ENCODE results near the gene RFFL.
"Not testable (repeated sequence)": the region's sequence is repeated elsewhere in the genome, so short reads cannot be mapped to it uniquely, and the experiment has no call there.

The RFFL gene, protein sequence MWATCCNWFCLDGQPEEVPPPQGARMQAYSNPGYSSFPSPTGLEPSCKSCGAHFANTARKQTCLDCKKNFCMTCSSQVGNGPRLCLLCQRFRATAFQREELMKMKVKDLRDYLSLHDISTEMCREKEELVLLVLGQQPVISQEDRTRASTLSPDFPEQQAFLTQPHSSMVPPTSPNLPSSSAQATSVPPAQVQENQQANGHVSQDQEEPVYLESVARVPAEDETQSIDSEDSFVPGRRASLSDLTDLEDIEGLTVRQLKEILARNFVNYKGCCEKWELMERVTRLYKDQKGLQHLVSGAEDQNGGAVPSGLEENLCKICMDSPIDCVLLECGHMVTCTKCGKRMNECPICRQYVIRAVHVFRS

DNA sequence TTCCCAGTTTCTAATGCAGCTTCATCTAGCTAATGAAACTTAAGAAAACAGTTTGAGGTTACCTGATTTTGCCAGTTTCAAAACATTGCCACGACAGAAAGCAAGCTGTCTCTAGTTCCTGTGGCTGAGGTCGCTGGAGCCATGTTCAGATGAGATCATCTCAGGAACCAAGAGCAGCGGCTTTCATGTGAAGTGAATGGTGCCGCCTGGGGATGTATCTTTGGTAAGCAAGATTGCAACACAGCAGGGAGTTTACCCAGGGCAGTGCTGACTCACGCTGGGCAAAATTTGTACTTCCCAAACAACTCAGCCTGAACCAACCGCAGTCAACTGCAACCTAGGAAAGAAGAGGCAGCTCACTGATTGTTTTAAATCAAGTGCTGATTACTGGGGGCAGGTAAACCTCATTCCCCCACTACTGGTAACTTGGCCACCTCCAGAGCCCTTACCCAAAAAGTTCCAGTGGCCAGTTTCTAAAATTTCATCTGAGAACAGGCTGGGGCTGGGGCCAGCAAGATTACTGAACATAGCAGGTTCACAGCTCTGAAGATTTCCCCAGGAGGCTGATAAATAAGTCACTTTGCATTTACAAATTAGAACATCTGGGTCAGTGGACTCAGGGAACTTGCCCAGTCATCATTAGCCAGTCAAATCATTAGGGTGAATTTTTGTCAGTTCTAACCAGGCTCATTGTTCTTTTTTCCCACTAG, at the start of gene RFFL:
TSS of gene RFFL (minus strand) at position 194 of the 710 bp plus-strand sequence. CDS start 37,154 bp downstream, outside the sequence.
- Mint-ChIP-seq H3K9me3 (no peaks in the 10 kb centered on the region), H3K4me3 (peak within 1 kb of the TSS; percentile 55), H3K36me3 (peaks cover 14% of the 10 kb centered on the region), H3K4me1 (peaks cover 69% of the 10 kb centered on the region), H3K27ac (peak within 1 kb of the TSS; percentile 88), H3K27me3 (no peaks in the 10 kb centered on the region)

DNA sequence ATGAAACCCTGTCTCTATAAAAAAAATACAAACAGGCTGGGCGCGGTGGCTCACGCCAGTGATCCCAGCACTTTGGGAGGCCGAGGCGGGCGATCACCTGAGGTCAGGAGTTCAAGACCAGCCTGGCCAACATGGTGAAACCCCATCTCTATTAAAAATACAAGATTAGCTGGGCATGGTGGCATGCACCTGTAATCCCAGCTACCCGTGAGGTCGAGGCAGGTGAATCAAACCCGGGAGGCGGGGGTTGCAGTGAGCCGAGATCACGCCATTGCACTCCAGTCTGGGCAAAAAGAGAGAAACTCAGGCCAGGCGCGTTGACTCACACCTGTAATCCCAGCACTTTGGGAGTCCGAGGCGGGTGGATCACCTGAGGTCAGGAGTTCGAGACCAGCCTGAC, 47.3 kb upstream of the RFFL start:
- not testable (repeated sequence) for H3K27ac Mint-ChIP-seq, H3K4me3 Mint-ChIP-seq, H3K9me3 Mint-ChIP-seq, H3K4me1 Mint-ChIP-seq, H3K27me3 Mint-ChIP-seq
- peaks cover 12% of the 10 kb centered on the region for H3K36me3 Mint-ChIP-seq

DNA sequence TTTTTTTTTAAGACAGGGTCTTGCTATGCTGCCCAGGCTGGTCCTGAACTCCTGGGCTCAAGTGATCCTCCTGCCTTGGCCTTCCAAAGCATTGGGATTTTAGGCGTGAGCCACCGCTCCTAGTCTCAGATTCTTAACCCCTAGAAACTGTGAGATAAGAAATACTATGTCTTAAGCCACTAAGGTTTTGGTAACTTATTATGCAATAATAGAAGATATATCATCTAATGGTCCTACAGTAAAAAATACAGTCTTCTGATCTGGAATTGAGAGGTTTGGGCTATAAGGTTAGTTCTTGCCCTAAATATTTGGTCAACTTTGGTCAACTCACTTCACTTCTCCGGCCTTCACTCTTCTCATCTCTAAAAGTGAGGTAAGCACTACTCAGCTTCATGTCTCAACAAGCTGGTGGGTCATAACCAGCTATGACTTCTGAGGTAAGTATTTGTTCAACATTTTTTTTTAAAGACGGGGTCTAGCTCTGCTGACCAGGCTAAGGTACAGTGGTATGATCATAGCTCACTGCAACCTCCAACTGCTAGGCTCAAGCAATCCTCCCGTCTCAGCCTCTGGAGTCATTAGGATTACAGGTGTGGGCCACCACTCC, 41.4 kb upstream of the RFFL start:
- Mint-ChIP-seq H3K36me3 (peaks cover 20% of the 10 kb centered on the region), H3K4me1 (no peaks in the 10 kb centered on the region), H3K4me3 (no peak overlapping the region), H3K9me3 (no peaks in the 10 kb centered on the region), H3K27me3 (no peaks in the 10 kb centered on the region), H3K27ac (peak overlapping the region; percentile 31)

DNA sequence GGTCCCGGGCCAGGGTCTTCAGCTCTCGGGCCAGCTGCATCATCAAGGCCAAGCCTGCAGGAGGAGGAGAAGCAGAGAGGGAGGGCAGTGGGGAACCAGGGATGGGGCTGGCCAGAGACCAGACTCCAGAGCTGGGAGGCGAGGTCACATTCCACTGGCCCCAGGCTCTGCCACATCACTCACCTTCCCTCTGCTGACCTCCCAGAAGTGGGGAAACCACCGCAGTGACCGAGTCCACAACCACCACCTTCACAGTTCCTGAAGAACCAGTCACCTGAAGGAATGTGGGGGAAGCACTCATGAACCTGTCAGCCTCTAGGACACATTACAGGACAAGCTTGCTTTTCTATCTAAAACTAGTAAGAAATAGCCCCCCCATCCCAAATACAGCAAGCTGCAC, 39.8 kb upstream of the RFFL start:
- no peak overlapping the region for H3K27ac Mint-ChIP-seq
- H3K36me3 Mint-ChIP-seq: peaks cover 21% of the 10 kb centered on the region
- no peaks in the 10 kb centered on the region for H3K27me3 Mint-ChIP-seq
- H3K4me1 Mint-ChIP-seq: no peaks in the 10 kb centered on the region
- no peaks in the 10 kb centered on the region for H3K9me3 Mint-ChIP-seq
- H3K4me3 Mint-ChIP-seq: no peak overlapping the region

DNA sequence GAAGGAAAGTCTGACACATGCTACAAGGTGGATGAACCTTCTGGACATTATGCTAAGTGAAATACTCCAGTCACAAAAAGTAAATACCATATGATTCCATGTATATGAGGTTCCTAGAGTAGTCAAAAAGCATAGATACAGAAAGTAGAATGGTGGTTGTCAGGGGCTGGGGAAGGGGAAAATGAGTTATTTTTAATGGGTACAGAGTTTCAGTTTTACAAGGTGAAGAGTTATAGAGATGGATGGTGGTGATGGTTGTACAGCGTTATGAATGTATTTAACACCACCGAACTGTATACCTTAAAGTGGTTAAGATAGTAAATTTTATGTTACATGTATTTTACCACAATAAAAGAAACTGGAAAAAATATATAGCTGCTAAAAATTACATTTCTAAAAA, 38.2 kb upstream of the RFFL start:
- no peaks in the 10 kb centered on the region for H3K4me1 Mint-ChIP-seq
- no peak overlapping the region for H3K4me3 Mint-ChIP-seq
- H3K9me3 Mint-ChIP-seq: no peaks in the 10 kb centered on the region
- H3K36me3 Mint-ChIP-seq: peaks cover 19% of the 10 kb centered on the region
- no peak overlapping the region for H3K27ac Mint-ChIP-seq
- H3K27me3 Mint-ChIP-seq: no peaks in the 10 kb centered on the region

DNA sequence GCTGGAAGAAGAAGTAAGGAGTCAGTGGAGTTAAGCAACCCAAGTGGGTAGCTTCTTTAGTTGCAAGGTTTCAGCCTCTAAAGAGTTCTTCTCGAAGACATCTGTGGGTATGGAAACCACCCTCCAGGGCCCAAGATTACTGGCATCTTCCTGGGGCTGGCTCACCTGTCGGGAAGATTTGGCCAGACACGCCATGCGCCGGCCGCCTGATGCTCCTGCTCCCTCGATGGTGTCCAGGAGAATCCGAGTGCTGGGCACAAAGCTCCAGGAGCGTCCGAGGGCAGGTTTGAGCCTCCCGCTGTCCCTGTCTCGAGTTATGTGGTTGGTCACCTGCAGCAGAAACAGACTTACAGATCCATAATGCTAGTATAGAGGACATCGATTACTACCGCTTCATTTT, 37.5 kb upstream of the RFFL start:
- no peaks in the 10 kb centered on the region for H3K4me1 Mint-ChIP-seq
- H3K36me3 Mint-ChIP-seq: peaks cover 17% of the 10 kb centered on the region
- H3K27ac Mint-ChIP-seq: no peak overlapping the region
- no peaks in the 10 kb centered on the region for H3K27me3 Mint-ChIP-seq
- H3K4me3 Mint-ChIP-seq: no peak overlapping the region
- no peaks in the 10 kb centered on the region for H3K9me3 Mint-ChIP-seq

DNA sequence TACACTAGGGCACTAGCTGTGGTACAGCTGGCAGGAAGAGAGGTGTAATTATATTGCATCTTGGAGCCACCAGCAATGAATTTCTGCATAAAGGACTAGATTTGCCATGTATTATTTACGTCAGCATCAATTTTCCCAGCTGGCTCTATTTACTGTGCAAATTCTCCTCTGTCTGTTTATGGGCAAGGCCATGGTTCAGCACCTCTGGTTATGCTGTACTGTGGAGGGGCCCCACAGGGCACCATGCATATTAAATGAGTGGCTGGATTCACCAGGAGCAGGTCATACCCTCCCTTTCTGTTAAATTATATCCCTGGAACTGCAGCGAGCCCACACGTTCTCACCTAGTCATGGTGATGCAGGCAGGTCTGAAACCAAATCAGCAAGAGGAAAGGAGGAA, 36.4 kb upstream of the RFFL start:
- peaks cover 10% of the 10 kb centered on the region for H3K36me3 Mint-ChIP-seq
- H3K27me3 Mint-ChIP-seq: no peaks in the 10 kb centered on the region
- H3K4me1 Mint-ChIP-seq: no peaks in the 10 kb centered on the region
- no peak overlapping the region for H3K4me3 Mint-ChIP-seq
- no peak overlapping the region for H3K27ac Mint-ChIP-seq
- no peaks in the 10 kb centered on the region for H3K9me3 Mint-ChIP-seq

DNA sequence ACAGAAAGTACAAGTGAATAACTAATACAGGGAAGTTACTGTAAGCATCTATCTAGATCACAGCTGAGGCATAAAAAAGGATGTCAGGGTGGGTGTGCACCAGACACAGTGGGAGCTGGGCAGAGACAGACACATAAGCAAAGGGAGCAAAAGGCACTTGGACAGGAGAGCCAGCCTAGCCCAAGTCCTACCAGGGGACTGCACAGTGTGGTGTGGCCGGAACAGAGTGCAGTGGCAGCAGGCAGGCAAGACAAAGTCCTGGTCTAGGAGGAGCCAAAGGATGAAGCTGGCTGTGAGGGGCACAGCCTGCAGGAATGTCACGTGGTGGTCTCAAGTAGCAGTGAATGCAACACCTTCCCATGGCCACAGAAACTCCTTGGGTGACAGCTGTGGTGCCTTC, 34.3 kb upstream of the RFFL start:
- Mint-ChIP-seq H3K9me3 (no peaks in the 10 kb centered on the region), H3K4me3 (no peak overlapping the region), H3K36me3 (peaks cover 10% of the 10 kb centered on the region)

DNA sequence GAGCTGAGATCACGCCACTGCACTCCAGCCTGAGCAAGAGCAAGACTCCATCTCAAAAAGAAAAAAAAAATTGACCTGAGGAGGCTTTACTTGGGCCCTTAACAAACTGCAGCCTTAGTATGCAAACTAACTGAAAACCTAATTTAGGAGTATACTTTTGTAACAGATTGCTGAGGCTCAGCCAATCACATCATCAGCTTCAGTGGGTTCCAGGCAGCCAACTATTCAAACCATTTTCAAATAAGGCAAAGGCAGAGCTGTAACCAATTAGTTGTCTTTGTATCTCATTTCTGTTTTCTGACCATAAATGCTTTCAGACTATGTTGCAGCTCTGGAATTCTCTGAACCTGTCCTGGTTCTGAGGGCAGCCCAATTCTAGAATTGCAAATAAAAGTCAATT, 32.2 kb upstream of the RFFL start:
- H3K27ac Mint-ChIP-seq: no peak overlapping the region
- H3K36me3 Mint-ChIP-seq: peaks cover 8% of the 10 kb centered on the region
- no peak overlapping the region for H3K4me3 Mint-ChIP-seq
- no peaks in the 10 kb centered on the region for H3K9me3 Mint-ChIP-seq
- H3K4me1 Mint-ChIP-seq: peaks cover 5% of the 10 kb centered on the region
- no peaks in the 10 kb centered on the region for H3K27me3 Mint-ChIP-seq

More for the DNA sequence above, 34.3 kb upstream of the RFFL start:
- Mint-ChIP-seq H3K4me1 (no peaks in the 10 kb centered on the region), H3K27me3 (no peaks in the 10 kb centered on the region), H3K27ac (no peak overlapping the region)

DNA sequence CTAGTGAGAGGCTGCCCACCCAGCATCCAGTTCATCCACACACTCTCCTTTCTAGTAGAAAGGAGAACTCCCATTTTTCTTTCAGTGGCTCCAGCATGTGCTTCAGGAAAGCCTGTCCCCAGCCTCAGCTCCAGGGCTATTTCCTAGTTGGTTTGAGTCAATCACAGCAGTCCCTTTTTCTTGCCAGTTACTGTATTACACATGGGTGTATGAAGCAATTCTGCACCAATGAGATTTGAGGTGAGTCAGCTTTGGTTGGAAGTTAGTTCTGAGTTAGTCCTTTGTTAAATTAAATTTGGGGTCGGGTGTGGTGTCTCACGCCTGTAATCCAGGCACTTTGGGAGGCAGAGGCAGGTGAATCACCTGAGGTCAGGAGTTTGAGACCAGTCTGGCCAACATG, 31.4 kb upstream of the RFFL start:
- H3K27me3 Mint-ChIP-seq: no peaks in the 10 kb centered on the region
- peaks cover 12% of the 10 kb centered on the region for H3K4me1 Mint-ChIP-seq
- H3K9me3 Mint-ChIP-seq: no peaks in the 10 kb centered on the region
- H3K27ac Mint-ChIP-seq: no peak overlapping the region
- H3K4me3 Mint-ChIP-seq: no peak overlapping the region
- peaks cover 5% of the 10 kb centered on the region for H3K36me3 Mint-ChIP-seq

DNA sequence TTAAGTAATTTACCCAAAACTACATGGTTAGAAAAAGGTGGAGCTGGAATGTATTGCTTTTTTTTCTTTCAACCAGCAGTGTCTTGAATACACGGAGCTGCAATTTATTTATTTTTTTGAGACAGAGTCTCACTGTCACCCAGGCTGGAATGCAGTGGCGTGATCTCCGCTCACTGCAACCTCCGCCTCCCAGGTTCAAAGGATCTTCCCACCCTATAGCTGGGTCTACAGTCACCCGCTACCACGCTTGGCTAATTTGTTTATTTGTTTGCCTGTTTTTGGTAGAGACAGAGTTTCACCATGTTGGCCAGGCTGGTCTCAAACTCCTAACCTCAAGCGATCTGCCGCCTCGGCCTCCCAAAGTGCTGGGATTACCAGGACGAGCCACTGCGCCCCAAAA, 27.2 kb upstream of the RFFL start:
- H3K9me3 Mint-ChIP-seq, H3K27me3 Mint-ChIP-seq, H3K36me3 Mint-ChIP-seq: not testable (repeated sequence)
- Mint-ChIP-seq H3K27ac (peak overlapping the region; percentile 23), H3K4me1 (peaks cover 46% of the 10 kb centered on the region), H3K4me3 (peak overlapping the region; percentile 88)

DNA sequence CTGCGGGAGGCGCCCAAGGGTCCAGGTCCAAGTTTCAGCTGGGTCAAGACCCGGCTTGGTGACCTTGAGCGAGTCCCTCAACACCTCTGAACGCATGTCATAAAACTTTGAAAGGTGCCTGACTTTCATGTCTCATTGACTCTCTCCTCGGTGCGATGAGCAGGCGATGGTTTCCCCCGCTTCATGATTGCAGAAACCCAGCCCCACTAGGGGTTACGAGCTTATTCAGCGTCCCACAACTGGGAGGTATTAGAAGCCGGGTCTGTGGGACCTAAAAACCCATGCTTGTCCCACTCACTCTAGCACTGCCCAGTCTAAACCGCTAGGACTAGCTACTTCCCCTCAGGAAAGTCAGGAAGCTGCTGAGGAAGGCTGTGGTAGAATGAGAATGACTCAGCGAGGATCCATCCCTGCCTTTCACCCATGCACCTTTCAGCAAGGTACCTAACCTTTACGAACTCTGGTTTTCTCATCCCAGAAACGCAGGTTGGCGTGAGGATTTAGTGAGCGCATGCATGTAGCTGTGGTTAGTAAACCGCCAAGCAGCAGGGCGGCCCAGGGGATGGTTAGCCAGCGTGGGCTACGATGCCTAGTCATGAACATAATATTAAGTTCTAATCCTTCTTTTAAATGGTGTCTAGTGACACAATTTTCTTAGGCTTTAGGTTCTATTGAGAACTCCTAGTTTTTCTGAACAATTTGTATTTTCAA, 26.2 kb upstream of the RFFL start:
- Mint-ChIP-seq H3K4me1 (peaks cover 56% of the 10 kb centered on the region), H3K9me3 (no peaks in the 10 kb centered on the region), H3K27me3 (no peaks in the 10 kb centered on the region), H3K4me3 (peak overlapping the region; percentile 88), H3K27ac (peak overlapping the region; percentile 96), H3K36me3 (no peaks in the 10 kb centered on the region)

DNA sequence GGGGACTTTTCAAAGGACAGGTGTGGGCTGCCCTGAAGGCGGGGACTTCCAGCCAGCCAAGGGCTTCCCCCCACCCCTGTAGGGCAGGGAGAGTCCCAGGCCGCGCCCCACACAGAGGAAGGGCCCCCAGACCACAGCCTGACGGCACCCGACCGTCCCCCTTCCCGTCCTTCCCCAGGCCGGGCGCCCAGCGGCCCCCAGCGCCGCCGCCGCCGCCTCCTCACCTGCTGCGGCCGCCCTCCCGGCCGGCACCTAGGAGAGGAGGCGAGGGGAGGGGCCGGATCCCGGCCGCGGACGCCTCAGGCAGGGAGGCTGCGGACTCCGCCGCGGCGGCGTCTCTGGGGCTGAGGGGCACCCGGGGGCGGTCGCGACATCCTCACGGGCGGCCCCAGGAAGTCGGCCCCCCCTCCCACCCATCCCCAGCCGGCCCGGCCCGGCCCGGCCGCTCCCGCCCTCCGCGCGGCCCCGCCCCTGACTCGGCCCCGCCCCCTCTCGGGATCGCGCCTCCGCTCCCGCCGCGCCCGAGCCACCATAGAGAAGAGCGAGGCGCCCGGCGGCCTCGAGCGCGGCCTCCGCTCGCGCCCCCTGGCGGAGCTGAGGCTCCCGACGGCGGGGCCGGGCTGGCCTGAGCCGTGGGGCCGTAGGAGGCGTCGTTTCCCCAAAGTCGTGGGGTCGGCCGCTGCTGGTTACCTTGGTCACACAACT, 25.5 kb upstream of the RFFL start:
- peaks cover 56% of the 10 kb centered on the region for H3K4me1 Mint-ChIP-seq
- H3K36me3 Mint-ChIP-seq: no peaks in the 10 kb centered on the region
- peak overlapping the region; percentile 96 for H3K27ac Mint-ChIP-seq
- H3K9me3 Mint-ChIP-seq: no peaks in the 10 kb centered on the region
- no peaks in the 10 kb centered on the region for H3K27me3 Mint-ChIP-seq
- peak overlapping the region; percentile 93 for H3K4me3 Mint-ChIP-seq

DNA sequence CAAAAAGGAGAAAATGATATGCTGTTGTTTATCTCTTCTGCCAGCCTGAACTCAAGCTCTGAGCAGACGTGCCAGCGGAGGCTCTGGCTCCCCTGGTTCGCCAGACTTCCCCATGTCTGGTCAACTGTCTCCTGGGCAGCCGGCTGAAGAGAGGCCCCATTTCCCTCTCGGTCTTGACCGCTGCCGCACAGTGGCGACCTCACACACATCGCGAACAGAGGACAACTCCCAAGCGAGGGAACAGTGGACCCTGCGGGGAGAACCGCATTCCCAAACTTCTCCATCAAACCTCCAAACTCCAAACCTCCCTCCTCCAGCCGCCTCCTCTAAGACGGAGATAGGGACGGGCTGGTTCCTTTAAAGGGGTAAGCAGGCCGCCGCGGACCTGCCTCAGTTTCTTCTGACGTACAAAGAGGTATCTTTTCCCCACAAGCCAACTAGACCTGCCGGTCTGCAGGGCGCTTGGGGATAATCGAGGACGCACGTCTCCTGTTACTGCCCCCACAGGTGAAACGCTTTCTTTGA, 24.9 kb upstream of the RFFL start:
- Mint-ChIP-seq H3K27me3 (no peaks in the 10 kb centered on the region), H3K4me3 (peak overlapping the region; percentile 93), H3K36me3 (no peaks in the 10 kb centered on the region), H3K4me1 (peaks cover 62% of the 10 kb centered on the region), H3K27ac (peak overlapping the region; percentile 92), H3K9me3 (no peaks in the 10 kb centered on the region)
